Measurements from ENCODE around the gene HAPLN2.

The HAPLN2 gene

DNA sequence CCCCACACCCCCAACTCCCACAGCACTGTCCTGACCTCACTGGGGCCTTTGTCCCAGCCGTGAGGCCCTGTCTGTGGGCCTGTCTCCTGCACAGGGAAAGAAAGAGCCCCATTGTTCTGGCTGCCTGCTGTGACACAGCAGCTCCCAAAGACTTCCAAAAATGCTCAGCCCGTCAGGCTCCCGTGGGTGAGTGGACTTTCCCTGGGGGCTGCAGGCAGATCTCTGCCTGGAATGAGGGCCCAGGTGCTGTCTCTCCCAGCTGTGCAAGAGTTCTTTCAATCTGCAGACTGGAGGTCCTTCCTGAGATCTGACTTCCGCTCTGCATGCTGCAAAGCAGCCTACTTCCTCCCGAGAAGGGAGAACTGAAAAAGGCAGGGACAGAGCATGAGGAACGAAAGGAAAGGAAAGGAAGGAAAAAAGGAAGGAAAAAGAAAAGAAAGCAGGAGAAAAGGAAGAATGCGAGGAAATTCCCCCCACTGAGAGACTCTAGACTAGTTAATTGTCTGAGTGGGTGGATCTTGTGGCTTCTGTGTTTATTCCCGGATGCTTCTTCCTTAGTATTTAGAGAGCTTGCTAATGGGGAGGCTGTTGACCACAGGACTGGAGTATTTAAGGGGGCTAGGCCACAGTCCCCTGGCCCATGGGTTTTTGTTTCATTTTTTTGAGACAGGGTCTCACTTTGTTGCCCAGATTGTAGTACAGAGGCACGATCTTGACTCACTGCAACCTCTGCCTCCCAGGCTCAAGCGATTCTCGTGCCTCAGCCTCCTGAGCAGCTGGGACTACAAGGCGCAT lies 43.0 kb downstream of the HAPLN2 start:
- H3K9me3 ChIP-seq (ENCODE audit: control insufficient read depth, low read length) = no peaks in the 10 kb centered on the region
- H2BK12ac ChIP-seq (ENCODE audit: low read length in 2 of 2) = peak overlapping the region; percentile 99
- H3K23ac ChIP-seq (ENCODE audit: low read length in 2 of 2) = no peak overlapping the region
- peak overlapping the region; percentile 96 for H4K91ac ChIP-seq (ENCODE audit: low read length)
- H3K4ac ChIP-seq (ENCODE audit: low read depth in 1 of 2, low read length in 2 of 2) = peak overlapping the region; percentile 93 to 97
- 23% methylated on average over 12 of the region's 12 CpGs for WGBS
- peak overlapping the region; percentile 94 to 98 for H3K18ac ChIP-seq (ENCODE audit: low read depth in 1 of 2, low read length in 2 of 2)
- H3K4me2 ChIP-seq (ENCODE audit: low read length, poor library complexity, severe bottlenecking) = no peak overlapping the region
- peak overlapping the region; percentile 97 for H2BK15ac ChIP-seq (ENCODE audit: low read depth, poor library complexity, severe bottlenecking)
- peak overlapping the region; percentile 97 for H2AK5ac ChIP-seq (ENCODE audit: low read length, severe bottlenecking)
- H2AFZ ChIP-seq (ENCODE audit: low read depth, low read length) = no peak overlapping the region
- peak; percentile 86 for DNase-seq
- peak overlapping the region; percentile 60 for H3K9ac ChIP-seq (ENCODE audit: low read length)
- peaks cover 1 to 9% of the 10 kb centered on the region in 2 experiments for H3K27me3 ChIP-seq (ENCODE audit: control insufficient read depth in 1 of 2, insufficient read depth in 1 of 2, low read length in 2 of 2)
- peaks cover 9% of the 10 kb centered on the region for H3K79me1 ChIP-seq (replicated peaks; ENCODE audit: low read length, poor library complexity, severe bottlenecking)
- H3K27ac ChIP-seq (ENCODE audit: low read length, poor library complexity, severe bottlenecking) = peak overlapping the region; percentile 90
- no peak overlapping the region for H3K4me3 ChIP-seq (ENCODE audit: insufficient read depth in 1 of 2, low read depth in 1 of 2, low read length in 2 of 2)
- H3K4me1 ChIP-seq (ENCODE audit: control insufficient read depth, insufficient read depth, low read depth, low read length) = peaks cover 60% of the 10 kb centered on the region
- peak overlapping the region; percentile 85 for H2BK5ac ChIP-seq (ENCODE audit: low read depth, low read length, poor library complexity, severe bottlenecking)
- peaks cover 0 to 2% of the 10 kb centered on the region in 2 experiments for H3K36me3 ChIP-seq (ENCODE audit: control insufficient read depth in 1 of 2, insufficient read depth in 2 of 2, low read depth in 1 of 2, low read length in 2 of 2)
- peak overlapping the region; percentile 48 to 84 for H3K14ac ChIP-seq (ENCODE audit: low read length in 2 of 2)
- H4K8ac ChIP-seq (ENCODE audit: low read length) = peak overlapping the region; percentile 39
- H2BK120ac ChIP-seq (ENCODE audit: low read depth, low read length) = peak overlapping the region; percentile 93

DNA sequence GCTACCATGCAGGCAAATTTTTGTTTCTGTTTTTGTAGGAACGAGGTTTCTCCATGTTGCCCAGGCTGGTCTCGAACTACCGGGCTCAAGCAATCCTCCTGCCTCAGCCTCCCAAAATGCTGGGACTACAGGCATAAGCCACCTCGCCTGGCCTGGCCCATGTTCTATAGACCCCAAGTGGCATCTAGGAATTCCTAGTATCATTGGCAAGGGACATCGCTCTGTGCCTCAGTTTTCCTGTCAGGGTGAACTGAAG lies 43.5 kb downstream of the HAPLN2 start:
- Histone ChIP-seq H2BK120ac (ENCODE audit: low read depth, low read length) (peak overlapping the region; percentile 83), H2BK5ac (ENCODE audit: low read depth, low read length, poor library complexity, severe bottlenecking) (no peak overlapping the region), H2BK15ac (ENCODE audit: low read depth, poor library complexity, severe bottlenecking) (peak overlapping the region; percentile 97), H2AFZ (ENCODE audit: low read depth, low read length) (no peak overlapping the region), H3K36me3 (ENCODE audit: control insufficient read depth in 1 of 2, insufficient read depth in 2 of 2, low read depth in 1 of 2, low read length in 2 of 2) (peaks cover 0 to 2% of the 10 kb centered on the region in 2 experiments), H3K14ac (ENCODE audit: low read length in 2 of 2) (no peak overlapping the region), H4K8ac (ENCODE audit: low read length) (peak overlapping the region; percentile 16), H3K79me1 (replicated peaks; ENCODE audit: low read length, poor library complexity, severe bottlenecking) (peaks cover 9% of the 10 kb centered on the region), H3K4me1 (ENCODE audit: control insufficient read depth, insufficient read depth, low read depth, low read length) (peaks cover 58% of the 10 kb centered on the region), H3K4ac (ENCODE audit: low read depth in 1 of 2, low read length in 2 of 2) (peak overlapping the region; percentile 82 to 95), H2AK5ac (ENCODE audit: low read length, severe bottlenecking) (peak overlapping the region; percentile 15), H3K9ac (ENCODE audit: low read length) (no peak overlapping the region), H3K23ac (ENCODE audit: low read length in 2 of 2) (no peak overlapping the region), H3K27ac (ENCODE audit: low read length, poor library complexity, severe bottlenecking) (peak overlapping the region; percentile 90), H3K4me3 (ENCODE audit: insufficient read depth in 1 of 2, low read depth in 1 of 2, low read length in 2 of 2) (no peak overlapping the region), H2BK12ac (ENCODE audit: low read length in 2 of 2) (peak overlapping the region; percentile 26 to 60), H3K4me2 (ENCODE audit: low read length, poor library complexity, severe bottlenecking) (no peak overlapping the region), H3K18ac (ENCODE audit: low read depth in 1 of 2, low read length in 2 of 2) (peak overlapping the region; percentile 49 to 65), H3K9me3 (ENCODE audit: control insufficient read depth, low read length) (no peaks in the 10 kb centered on the region), H3K27me3 (ENCODE audit: control insufficient read depth in 1 of 2, insufficient read depth in 1 of 2, low read length in 2 of 2) (peaks cover 0 to 8% of the 10 kb centered on the region in 2 experiments), H4K91ac (ENCODE audit: low read length) (peak overlapping the region; percentile 77)
- WGBS = 84% methylated on average over 5 of the region's 5 CpGs
- DNase-seq = no peak

DNA sequence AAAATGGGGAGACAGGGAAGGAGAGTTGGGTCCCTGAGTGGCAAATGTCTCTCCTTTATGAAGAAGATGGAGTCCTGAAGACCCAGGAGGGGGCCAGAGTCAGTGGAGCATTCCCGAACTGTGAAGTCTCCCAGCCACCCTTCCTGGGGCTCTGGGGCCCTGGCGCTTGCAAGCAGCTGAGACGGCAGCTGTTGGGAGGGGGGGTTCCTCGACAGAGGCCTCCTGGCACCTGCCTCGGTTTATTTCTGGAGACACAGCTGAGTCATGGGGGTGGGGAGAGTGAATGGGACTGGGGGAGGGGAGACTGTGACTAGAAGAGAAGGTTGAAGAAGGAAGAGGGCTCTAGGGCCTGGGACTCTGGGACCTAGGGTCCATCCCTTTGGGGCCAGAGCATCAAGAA lies 44.0 kb downstream of the HAPLN2 start:
- peak overlapping the region; percentile 90 for H3K27ac ChIP-seq (ENCODE audit: low read length, poor library complexity, severe bottlenecking)

DNA sequence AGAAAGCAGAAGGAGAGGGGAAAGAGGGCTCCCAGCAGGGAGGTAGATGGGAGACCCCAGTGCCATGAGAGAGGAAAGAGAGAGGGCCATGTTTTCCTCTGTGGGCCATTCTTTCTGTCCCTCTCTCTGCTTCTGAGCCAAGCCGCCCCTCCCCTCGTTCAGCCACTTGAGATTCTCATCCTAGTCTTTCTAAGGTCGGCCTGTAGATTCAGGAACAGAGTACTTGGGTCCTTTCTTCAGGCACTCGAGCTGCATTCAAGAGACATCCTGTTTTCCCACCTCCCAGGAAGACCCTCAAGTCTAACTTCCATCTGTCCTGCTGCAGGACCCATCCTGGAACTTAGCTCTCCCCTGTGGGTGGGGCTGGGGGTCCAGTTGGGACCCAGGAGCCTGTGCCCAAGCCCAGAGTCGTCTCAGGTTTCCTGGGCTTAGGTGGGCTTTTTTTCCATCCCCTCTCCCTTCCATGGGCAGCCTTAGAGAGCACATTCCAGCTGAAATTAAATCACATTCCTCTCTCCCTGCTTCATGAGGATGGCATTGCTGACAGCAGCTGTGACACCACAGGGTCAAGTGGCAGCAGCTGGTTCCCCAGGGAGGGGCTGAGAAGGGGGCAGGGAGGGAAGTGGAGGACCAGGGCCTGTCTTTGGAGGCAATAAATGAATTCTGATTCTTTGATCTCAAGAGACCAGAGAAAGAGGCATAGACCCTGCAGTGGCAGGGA lies 45.0 kb downstream of the HAPLN2 start:
- H3K9ac ChIP-seq (ENCODE audit: low read length) = peak overlapping the region; percentile 7
- H2BK5ac ChIP-seq (ENCODE audit: low read depth, low read length, poor library complexity, severe bottlenecking) = no peak overlapping the region
- peak overlapping the region in 1 of 2 experiments; percentile 94 for H3K23ac ChIP-seq (ENCODE audit: low read length in 2 of 2)
- H2AK5ac ChIP-seq (ENCODE audit: low read length, severe bottlenecking) = peak overlapping the region; percentile 73
- peak overlapping the region; percentile 96 for H2BK15ac ChIP-seq (ENCODE audit: low read depth, poor library complexity, severe bottlenecking)
- H3K4me2 ChIP-seq (ENCODE audit: low read length, poor library complexity, severe bottlenecking) = peak overlapping the region; percentile 20
- peak overlapping the region; percentile 76 to 81 for H2BK12ac ChIP-seq (ENCODE audit: low read length in 2 of 2)
- peak overlapping the region; percentile 90 for H4K8ac ChIP-seq (ENCODE audit: low read length)
- peaks cover 60% of the 10 kb centered on the region for H3K4me1 ChIP-seq (ENCODE audit: control insufficient read depth, insufficient read depth, low read depth, low read length)
- WGBS = 1% methylated on average over 5 of the region's 5 CpGs
- peak overlapping the region; percentile 86 to 95 for H3K4ac ChIP-seq (ENCODE audit: low read depth in 1 of 2, low read length in 2 of 2)
- no peak overlapping the region for H2AFZ ChIP-seq (ENCODE audit: low read depth, low read length)
- H4K91ac ChIP-seq (ENCODE audit: low read length) = peak overlapping the region; percentile 91
- peaks cover 2% of the 10 kb centered on the region for H3K79me1 ChIP-seq (replicated peaks; ENCODE audit: low read length, poor library complexity, severe bottlenecking)
- no peaks in the 10 kb centered on the region for H3K9me3 ChIP-seq (ENCODE audit: control insufficient read depth, low read length)
- peak overlapping the region; percentile 90 for H3K27ac ChIP-seq (ENCODE audit: low read length, poor library complexity, severe bottlenecking)
- H3K14ac ChIP-seq (ENCODE audit: low read length in 2 of 2) = peak overlapping the region in 1 of 2 experiments; percentile 87
- H3K18ac ChIP-seq (ENCODE audit: low read depth in 1 of 2, low read length in 2 of 2) = peak overlapping the region; percentile 69 to 92
- H3K4me3 ChIP-seq (ENCODE audit: insufficient read depth in 1 of 2, low read depth in 1 of 2, low read length in 2 of 2) = no peak overlapping the region
- H2BK120ac ChIP-seq (ENCODE audit: low read depth, low read length) = peak overlapping the region; percentile 83
- peaks cover 0 to 7% of the 10 kb centered on the region in 2 experiments for H3K36me3 ChIP-seq (ENCODE audit: control insufficient read depth in 1 of 2, insufficient read depth in 2 of 2, low read depth in 1 of 2, low read length in 2 of 2)
- H3K27me3 ChIP-seq (ENCODE audit: control insufficient read depth in 1 of 2, insufficient read depth in 1 of 2, low read length in 2 of 2) = no peaks in the 10 kb centered on the region
- peak; percentile 74 for DNase-seq

More for the DNA sequence above, 44.0 kb downstream of the HAPLN2 start:
- Histone ChIP-seq H3K18ac (ENCODE audit: low read depth in 1 of 2, low read length in 2 of 2) (peak overlapping the region; percentile 49 to 65), H3K4me3 (ENCODE audit: insufficient read depth in 1 of 2, low read depth in 1 of 2, low read length in 2 of 2) (no peak overlapping the region), H2BK120ac (ENCODE audit: low read depth, low read length) (peak overlapping the region; percentile 83), H2BK12ac (ENCODE audit: low read length in 2 of 2) (peak overlapping the region; percentile 26 to 60), H3K23ac (ENCODE audit: low read length in 2 of 2) (no peak overlapping the region), H3K9ac (ENCODE audit: low read length) (no peak overlapping the region), H3K27me3 (ENCODE audit: control insufficient read depth in 1 of 2, insufficient read depth in 1 of 2, low read length in 2 of 2) (peaks cover 0 to 3% of the 10 kb centered on the region in 2 experiments), H2BK15ac (ENCODE audit: low read depth, poor library complexity, severe bottlenecking) (no peak overlapping the region), H3K4me1 (ENCODE audit: control insufficient read depth, insufficient read depth, low read depth, low read length) (peaks cover 57% of the 10 kb centered on the region), H3K4ac (ENCODE audit: low read depth in 1 of 2, low read length in 2 of 2) (peak overlapping the region; percentile 66 to 95), H3K4me2 (ENCODE audit: low read length, poor library complexity, severe bottlenecking) (no peak overlapping the region), H2BK5ac (ENCODE audit: low read depth, low read length, poor library complexity, severe bottlenecking) (no peak overlapping the region), H2AK5ac (ENCODE audit: low read length, severe bottlenecking) (peak overlapping the region; percentile 91), H3K79me1 (replicated peaks; ENCODE audit: low read length, poor library complexity, severe bottlenecking) (peaks cover 9% of the 10 kb centered on the region), H4K8ac (ENCODE audit: low read length) (peak overlapping the region; percentile 76), H2AFZ (ENCODE audit: low read depth, low read length) (no peak overlapping the region), H3K36me3 (ENCODE audit: control insufficient read depth in 1 of 2, insufficient read depth in 2 of 2, low read depth in 1 of 2, low read length in 2 of 2) (peaks cover 0 to 2% of the 10 kb centered on the region in 2 experiments), H3K9me3 (ENCODE audit: control insufficient read depth, low read length) (no peaks in the 10 kb centered on the region), H3K14ac (ENCODE audit: low read length in 2 of 2) (peak overlapping the region in 1 of 2 experiments; percentile 45), H4K91ac (ENCODE audit: low read length) (peak overlapping the region; percentile 86)
- peak; percentile 68 for DNase-seq
- 2% methylated on average over 5 of the region's 5 CpGs for WGBS
